Activated T-helper 17 cell treated with anti-CD3 and anti-CD28 coated beads, Interleukin-2, amount 50 U/mL, for 72 hours (primary cell): ENCODE data around the gene SELENON. TPM values are rescaled to one million over a fixed set of nuclear protein-coding genes. Genes with fewer than 3 reads are reported as not detected.

Source experiments
- ATAC-seq: fragments of 150-1000 bp; cut with Tn5 transposase; replicated peaks from 2 replicates; pipeline ENCODE4 v1.10.0; 2021; ENCODE audit warnings: mild to moderate bottlenecking, moderate library complexity
- H3K27ac Mint-ChIP-seq: one replicate; pipeline ENCODE4 v1.8.0; 2022; ENCODE audit warnings: mixed read lengths
- H3K27me3 Mint-ChIP-seq: one replicate; pipeline ENCODE4 v1.8.0; 2022; ENCODE audit warnings: mixed read lengths
- H3K36me3 Mint-ChIP-seq: one replicate; pipeline ENCODE4 v1.8.0; 2022; ENCODE audit warnings: low read depth, mild to moderate bottlenecking, mixed read lengths
- H3K4me1 Mint-ChIP-seq: one replicate; pipeline ENCODE4 v1.8.0; 2022; ENCODE audit warnings: mixed read lengths
- H3K4me3 Mint-ChIP-seq: one replicate; pipeline ENCODE4 v1.8.0; 2022; ENCODE audit warnings: mild to moderate bottlenecking, mixed read lengths
- H3K9me3 Mint-ChIP-seq: one replicate; pipeline ENCODE4 v1.8.0; 2022; ENCODE audit warnings: mixed read lengths
- total RNA-seq, 2 donors: library from RNA; stranded (reverse); gene quantifications; one replicate each; pipeline ENCODE4 v1.2.3, GENCODE V29; 2022

SELENON gene
- total RNA-seq, 2 donors from 2014 or later = 10.2 to 13.2 TPM

DNA sequence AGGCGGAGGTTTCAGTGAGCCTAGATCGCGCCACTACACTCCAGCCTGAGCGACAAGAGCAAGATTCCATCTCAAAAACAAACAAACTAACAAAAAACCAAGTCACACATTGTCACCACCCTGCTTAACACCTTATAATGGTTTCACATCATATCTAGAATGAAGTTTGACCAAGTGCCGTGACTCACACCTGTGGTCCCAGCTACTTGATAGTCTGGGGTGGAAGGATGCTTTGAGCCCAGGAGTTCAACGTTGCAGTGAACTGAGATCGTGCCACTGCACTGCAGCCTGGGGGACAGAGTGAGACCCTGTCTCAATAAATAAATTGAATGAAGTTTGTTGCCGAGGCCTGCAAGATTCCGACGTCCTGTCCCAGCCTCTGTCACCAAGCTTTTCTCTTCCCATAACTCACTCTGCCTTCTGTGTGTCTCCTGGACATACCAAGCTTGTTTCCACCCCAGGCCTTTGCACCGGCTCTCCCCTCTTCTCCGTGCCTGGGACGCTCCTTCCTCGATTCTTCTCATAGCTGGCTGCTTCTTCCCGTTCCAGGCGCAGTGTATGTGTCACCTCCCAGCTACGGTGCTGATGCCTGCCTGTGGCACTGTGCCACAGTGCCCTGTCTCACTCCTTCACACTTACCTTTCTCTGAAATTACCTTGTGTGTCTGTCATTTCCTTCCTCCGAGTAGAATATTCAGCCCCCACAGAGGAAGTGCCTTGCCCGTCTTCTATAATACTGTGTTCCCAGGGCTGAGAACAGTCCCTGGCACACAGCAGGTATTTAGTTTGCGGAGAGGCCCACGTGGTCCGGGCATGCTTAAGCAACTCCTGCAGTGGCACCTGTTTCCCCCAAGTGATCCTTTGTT is 3.8 kb upstream of the SELENON start:
- H3K9me3 Mint-ChIP-seq = no peaks in the 10 kb centered on the region
- peaks cover 11% of the 10 kb centered on the region for H3K4me1 Mint-ChIP-seq
- peak overlapping the region; percentile 47 for H3K27ac Mint-ChIP-seq
- H3K27me3 Mint-ChIP-seq = no peaks in the 10 kb centered on the region
- H3K4me3 Mint-ChIP-seq = peak overlapping the region; percentile 61
- H3K36me3 Mint-ChIP-seq = no peaks in the 10 kb centered on the region
- ATAC-seq = peak; percentile 76

DNA sequence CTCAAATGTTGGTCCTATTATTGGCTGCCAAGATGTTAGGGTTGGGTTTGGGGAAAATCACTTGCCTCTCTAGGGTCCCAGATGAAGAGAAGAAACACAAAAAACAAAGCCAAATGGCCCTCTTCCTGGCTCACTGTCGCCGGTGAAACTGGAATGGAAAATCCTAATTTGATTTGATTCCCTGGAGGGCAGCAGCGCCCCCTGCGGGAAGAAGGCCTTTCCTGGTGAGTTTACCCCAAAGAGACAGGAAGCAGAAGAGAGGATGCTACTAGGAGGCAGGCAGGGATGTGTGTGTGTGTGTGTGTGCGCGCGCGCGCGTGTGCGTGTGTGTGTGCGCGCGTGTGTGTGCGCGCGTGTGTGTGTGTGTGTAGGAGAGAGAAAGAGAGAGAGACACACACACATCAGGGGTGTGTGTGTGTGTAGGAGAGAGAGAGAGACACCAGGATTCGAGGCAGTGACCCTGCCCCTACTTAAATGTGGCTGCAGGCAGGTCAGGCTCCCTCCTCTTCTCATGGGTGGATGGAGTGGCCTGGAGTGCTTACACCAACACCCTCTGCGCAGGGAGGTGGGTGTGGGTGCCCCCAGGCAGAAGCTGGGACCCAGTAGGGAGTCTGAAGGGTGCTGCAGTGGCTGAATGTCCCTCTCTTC is 3.1 kb upstream of the SELENON start:
- H3K36me3 Mint-ChIP-seq = no peaks in the 10 kb centered on the region
- H3K4me1 Mint-ChIP-seq = peaks cover 11% of the 10 kb centered on the region
- no peaks in the 10 kb centered on the region for H3K27me3 Mint-ChIP-seq
- peak overlapping the region; percentile 47 for H3K27ac Mint-ChIP-seq
- peak; percentile 59 for ATAC-seq
- peak overlapping the region; percentile 61 for H3K4me3 Mint-ChIP-seq
- H3K9me3 Mint-ChIP-seq = no peaks in the 10 kb centered on the region

DNA sequence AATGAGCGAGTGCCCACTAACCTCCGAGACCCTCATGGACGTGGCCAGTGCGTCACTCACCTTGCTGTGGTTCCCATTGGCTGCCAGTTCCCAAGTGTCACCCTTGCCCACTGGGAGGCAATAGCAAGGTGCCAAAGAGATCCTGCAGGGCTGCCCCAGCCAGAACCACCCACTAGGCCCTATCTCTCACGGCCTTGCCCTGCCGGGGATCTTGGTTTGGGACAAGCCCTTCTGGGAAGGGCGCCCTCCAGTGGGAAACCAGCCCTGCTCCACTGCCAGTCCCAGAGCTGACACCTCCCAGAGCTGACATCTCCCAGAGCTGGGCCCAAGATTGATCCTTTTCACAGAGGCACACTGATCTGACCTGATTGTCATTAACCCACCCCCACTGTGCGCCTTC is 2.1 kb upstream of the SELENON start:
- Mint-ChIP-seq H3K4me1 (peaks cover 20% of the 10 kb centered on the region), H3K36me3 (no peaks in the 10 kb centered on the region), H3K9me3 (no peaks in the 10 kb centered on the region), H3K27me3 (no peaks in the 10 kb centered on the region), H3K27ac (peak overlapping the region; percentile 21), H3K4me3 (peak overlapping the region; percentile 61)
- no peak for ATAC-seq

DNA sequence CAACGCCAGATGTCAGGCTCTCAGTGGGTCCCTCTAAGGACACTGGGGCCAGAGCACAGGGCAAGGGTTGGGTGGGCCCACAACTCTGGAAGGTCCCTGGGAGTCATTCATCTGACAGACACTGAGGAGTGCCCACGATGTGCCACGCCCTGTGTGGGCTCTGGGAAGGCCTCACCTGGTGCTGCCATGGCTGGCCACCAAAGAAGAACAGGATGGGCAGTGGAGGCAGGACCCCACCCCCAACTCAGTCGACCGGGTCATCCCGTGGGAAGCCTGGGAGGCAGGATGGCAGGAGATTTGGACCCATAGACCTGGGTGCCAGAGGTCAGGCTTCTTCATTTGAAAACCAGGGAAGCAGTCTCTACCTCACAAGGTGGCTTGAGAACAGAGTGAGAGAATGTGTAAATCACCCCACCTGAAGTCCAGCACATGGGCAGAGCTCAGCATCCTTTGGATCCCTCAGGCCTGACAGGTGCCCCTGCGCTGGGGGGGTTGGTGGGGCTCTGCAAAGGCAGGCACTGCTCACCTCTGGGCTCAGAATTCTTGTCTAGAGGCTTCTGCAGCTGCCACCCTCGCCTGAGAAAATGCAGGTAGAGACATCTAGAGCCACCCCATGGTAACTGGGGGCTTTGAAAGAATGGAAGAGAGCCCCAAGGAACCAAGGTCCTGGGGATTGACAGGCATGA is 1.2 kb upstream of the SELENON start:
- H3K9me3 Mint-ChIP-seq = no peaks in the 10 kb centered on the region
- peak overlapping the region; percentile 36 for H3K27ac Mint-ChIP-seq
- H3K27me3 Mint-ChIP-seq = no peaks in the 10 kb centered on the region
- no peaks in the 10 kb centered on the region for H3K36me3 Mint-ChIP-seq
- H3K4me3 Mint-ChIP-seq = peak overlapping the region; percentile 61
- ATAC-seq = no peak
- peaks cover 21% of the 10 kb centered on the region for H3K4me1 Mint-ChIP-seq

DNA sequence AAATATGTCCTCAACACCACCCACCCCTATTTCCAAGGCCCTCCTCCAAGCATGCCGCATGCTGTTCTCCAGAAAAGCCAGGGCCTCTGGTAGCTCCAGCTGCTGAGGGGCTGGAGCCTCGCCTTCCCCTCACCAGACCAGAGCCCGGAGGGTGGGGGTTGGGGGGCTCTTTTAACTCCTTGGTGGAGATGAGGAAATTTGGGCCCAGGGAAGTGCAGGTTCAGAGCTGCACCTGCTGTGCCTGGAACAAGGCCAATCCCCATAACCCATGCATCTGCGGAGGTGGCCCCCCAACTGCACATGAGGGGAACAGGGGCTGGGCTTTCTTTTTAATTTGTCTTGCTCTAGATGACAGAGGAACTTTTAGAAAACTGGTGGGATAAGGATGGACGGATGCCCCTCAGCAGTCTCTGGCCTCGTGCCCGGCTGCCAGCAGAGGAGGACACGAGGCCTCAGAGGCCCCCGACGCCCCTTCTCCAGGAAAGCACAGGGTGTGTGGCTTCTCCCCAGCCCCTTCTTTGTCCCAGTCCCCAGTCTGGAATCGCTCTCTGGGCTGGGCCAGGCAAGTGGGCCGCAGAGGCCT is 550 bp upstream of the SELENON start:
- Mint-ChIP-seq H3K27me3 (no peaks in the 10 kb centered on the region), H3K36me3 (no peaks in the 10 kb centered on the region), H3K27ac (peak overlapping the region; percentile 36), H3K9me3 (no peaks in the 10 kb centered on the region), H3K4me3 (peak overlapping the region; percentile 61), H3K4me1 (peaks cover 26% of the 10 kb centered on the region)
- ATAC-seq = no peak

DNA sequence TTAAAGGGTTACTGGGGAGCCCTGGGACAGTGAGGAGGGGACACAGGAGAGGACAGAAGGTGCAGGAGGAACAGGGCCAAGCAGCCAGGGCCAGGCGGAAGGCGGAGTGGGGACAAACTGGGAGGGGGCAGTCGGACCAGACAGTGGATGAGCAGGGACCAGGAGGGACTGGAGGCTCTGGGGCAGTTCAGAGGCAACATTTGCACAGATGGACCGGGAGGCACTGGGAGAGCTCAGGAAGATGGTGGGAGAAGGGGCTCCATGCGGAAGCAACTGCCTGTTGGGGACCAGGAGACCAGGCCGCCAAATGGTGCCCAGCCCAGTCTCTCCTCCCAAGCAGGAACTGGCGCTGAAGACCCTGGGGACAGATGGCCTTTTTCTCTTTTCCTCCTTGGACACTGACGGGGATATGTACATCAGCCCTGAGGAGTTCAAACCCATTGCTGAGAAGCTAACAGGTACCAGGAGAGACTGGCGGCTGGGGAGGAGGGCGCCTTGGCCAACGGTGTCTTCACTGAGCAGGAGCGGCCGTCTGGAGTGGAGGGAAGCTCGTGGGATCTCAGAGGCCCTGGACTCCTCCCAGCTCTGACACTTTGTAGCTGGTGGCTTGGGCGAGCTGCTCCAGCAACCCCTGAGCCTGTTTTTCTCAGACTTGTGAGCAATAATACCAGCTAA is 847 bp downstream of the SELENON start:
- Mint-ChIP-seq H3K27me3 (no peaks in the 10 kb centered on the region), H3K27ac (peak overlapping the region; percentile 76), H3K4me3 (peak overlapping the region; percentile 75), H3K4me1 (peaks cover 26% of the 10 kb centered on the region), H3K36me3 (no peaks in the 10 kb centered on the region), H3K9me3 (no peaks in the 10 kb centered on the region)
- ATAC-seq = no peak

DNA sequence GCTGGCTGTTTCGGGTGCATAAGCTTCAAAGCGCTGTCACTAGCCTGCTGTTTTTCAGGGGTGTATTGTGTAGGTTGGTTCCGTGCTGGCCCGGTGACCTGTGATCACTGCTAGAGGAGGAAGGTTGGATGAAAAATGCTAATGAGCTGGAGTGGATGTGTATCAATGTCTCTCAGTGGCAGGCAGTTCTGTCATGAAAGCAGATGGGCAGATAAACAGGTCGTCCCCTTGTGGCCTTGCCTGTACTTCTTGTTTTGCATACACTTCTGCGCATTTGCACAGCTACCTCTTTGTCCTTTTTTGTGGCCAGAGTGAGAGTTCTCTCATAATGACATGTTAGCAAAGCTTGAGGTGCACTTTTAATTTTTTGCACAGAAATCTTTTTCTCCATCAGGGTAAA is 2.9 kb downstream of the SELENON start:
- Mint-ChIP-seq H3K36me3 (no peaks in the 10 kb centered on the region), H3K4me3 (peak overlapping the region; percentile 7), H3K4me1 (peaks cover 15% of the 10 kb centered on the region), H3K9me3 (no peaks in the 10 kb centered on the region), H3K27me3 (no peaks in the 10 kb centered on the region), H3K27ac (no peak overlapping the region)
- peak; percentile 52 for ATAC-seq

DNA sequence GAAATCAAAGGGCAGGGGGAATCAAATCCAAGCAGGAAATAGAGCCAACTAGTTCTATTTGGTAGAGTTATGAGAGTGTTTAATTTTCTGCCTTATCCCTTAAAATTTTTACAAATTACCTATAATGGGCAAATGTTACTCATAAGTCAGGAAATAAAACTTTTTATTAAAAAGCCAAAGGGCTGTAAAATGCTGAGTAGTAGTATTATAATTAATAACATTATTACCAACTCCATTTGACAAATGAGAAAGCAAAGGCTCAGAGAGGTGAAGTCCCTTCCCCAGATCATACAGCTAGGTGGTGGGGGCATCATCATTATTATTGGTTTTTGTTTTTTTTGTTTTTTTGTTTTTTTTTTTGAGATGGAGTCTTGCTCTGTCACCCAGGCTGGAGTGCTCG is 3.4 kb downstream of the SELENON start:
- ATAC-seq = no peak
- Mint-ChIP-seq H3K36me3 (no peaks in the 10 kb centered on the region), H3K4me3 (peak overlapping the region; percentile 7), H3K27ac (no peak overlapping the region), H3K4me1 (peaks cover 15% of the 10 kb centered on the region), H3K9me3 (no peaks in the 10 kb centered on the region), H3K27me3 (no peaks in the 10 kb centered on the region)

DNA sequence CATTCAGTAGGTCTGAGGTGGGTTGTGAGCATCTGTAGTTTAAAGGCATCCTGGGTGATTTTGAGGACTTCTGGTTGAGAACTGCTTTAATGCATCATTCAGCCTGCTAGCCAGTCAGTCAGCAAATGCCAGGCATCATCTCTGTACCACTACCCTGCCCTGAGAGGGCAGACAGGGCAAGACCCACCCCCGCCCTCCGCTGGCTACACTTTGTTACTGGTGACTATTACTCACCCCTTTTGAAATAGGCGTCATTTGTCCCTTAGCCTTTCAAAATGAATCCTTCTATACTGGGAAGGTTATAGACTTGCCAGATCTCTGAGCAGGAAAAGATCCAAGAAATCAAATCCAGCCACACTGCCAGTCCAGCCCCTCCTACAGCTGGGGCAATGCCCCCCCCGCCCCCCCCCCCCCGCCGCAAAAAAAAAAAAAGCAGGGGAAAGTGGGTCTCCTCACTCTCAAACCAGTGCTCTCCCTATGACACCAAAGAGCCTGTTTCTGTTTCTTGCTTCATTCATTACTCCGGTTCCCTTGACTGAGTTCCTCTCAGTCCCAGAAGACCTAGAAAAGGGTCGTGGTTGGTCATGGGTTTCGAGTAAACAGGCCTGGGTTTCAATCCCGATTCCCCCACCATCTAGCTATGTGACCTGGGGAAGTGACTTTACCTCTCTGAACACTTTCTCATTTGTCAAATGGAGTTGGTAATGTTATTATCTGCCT is 4.4 kb downstream of the SELENON start:
- Mint-ChIP-seq H3K36me3 (peaks cover under 1% of the 10 kb centered on the region), H3K27ac (no peak overlapping the region), H3K9me3 (no peaks in the 10 kb centered on the region), H3K27me3 (no peaks in the 10 kb centered on the region), H3K4me3 (peak overlapping the region; percentile 21), H3K4me1 (peaks cover 15% of the 10 kb centered on the region)
- ATAC-seq = peak; percentile 68

DNA sequence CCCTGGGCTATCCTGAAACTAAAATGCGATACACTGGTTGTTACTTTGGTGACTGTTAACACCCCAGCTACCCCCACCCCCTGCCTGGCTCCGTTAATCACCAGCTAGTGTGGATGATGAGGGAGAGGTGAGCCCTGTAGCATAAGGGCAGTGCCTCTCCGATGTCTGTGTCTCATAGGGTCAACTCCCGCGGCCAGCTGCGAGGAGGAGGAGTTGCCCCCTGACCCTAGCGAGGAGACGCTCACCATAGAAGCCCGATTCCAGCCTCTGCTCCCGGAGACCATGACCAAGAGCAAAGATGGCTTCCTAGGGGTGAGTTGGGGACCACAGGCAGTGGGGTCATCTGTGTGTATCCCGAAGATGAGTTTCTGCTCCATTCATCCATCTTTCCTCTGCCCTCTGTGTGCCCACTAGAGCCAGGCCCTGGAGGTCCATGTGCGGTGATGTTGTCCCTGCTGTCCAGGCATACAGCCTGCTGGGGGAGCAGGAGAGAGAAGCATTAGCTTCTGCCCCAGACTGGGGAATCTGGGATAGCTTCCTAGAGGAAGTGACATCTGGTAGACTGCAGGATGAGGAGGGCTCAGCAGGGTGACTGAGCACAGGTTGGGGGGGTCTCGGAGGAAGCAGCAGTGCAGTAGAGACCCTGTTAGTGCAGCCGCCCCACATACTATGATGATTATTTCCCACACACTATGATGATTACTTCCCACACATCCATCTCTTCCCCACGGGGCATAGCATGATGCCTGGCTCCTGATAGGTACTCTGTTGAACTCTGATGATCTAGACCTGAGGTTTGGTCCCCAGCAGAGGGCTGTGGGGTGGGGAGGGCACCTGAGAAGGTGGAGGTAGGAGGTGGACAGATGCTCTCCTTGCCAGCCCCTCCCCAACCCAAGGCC is 5.2 kb downstream of the SELENON start:
- H3K4me3 Mint-ChIP-seq = peak overlapping the region; percentile 1
- ATAC-seq = no peak
- no peaks in the 10 kb centered on the region for H3K9me3 Mint-ChIP-seq
- no peaks in the 10 kb centered on the region for H3K27me3 Mint-ChIP-seq
- peaks cover 15% of the 10 kb centered on the region for H3K4me1 Mint-ChIP-seq
- H3K27ac Mint-ChIP-seq = no peak overlapping the region
- peaks cover 6% of the 10 kb centered on the region for H3K36me3 Mint-ChIP-seq

DNA sequence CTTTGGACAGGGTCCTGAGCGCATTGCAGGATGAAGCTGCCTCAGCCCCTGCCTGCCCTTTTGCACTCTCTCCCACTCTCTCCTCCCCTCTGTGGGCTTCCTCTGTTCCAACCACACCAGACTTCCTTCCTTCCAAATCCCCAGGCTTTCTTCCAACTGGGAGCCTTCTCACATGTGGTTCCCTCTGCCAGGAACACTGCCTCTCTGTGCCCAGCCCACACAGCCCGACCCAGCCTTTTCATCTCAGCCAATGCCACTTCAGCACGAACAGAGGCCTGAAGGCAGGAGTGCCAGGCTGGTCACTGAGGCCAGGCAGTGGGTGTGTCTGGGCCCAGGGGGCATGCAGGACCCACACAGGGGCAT is 5.9 kb downstream of the SELENON start:
- H3K27me3 Mint-ChIP-seq = no peaks in the 10 kb centered on the region
- H3K27ac Mint-ChIP-seq = peak overlapping the region; percentile 16
- peaks cover 15% of the 10 kb centered on the region for H3K4me1 Mint-ChIP-seq
- no peak overlapping the region for H3K4me3 Mint-ChIP-seq
- H3K36me3 Mint-ChIP-seq = peaks cover 6% of the 10 kb centered on the region
- ATAC-seq = no peak
- no peaks in the 10 kb centered on the region for H3K9me3 Mint-ChIP-seq

DNA sequence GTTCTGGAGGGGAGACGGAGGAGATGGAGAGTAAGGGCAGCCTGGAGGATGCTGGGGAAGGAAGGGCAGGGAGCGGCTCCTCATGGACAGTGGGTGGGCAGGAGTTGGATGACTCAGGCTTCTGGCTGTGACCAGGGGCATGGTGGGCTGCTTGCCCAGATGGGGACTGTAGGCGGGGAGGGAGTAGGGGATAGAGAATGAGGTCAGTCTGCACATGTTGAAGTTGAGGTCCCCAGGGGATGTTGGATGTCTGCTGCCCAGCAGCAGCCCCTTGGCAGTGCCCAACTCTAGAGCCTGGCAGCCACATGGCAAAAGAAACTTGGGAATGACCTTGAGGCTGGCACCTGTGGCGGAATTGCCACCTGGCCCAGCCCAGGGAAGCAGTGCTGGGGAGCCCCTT is 6.4 kb downstream of the SELENON start:
- no peak overlapping the region for H3K4me3 Mint-ChIP-seq
- H3K36me3 Mint-ChIP-seq = peaks cover 6% of the 10 kb centered on the region
- no peaks in the 10 kb centered on the region for H3K27me3 Mint-ChIP-seq
- H3K4me1 Mint-ChIP-seq = peaks cover 15% of the 10 kb centered on the region
- H3K9me3 Mint-ChIP-seq = no peaks in the 10 kb centered on the region
- peak overlapping the region; percentile 16 for H3K27ac Mint-ChIP-seq
- no peak for ATAC-seq
